Esophagus squamous epithelium (tissue), 4 donors: Measurements from ENCODE around the gene ERCC6L2.

ENCODE experiments used
- CTCF ChIP-seq, 6 experiments: fragments of 450-650 bp in 4 of 6; fragments of 200-600 bp in 2 of 6; sonication (generic) in 2 of 6; IDR thresholded peaks; one replicate each; pipeline ENCODE4 v1.5.1; 2016 to 2019; ENCODE audit warnings: antibody characterized with exemption in 6 of 6, mild to moderate bottlenecking in 4 of 6, moderate library complexity in 4 of 6
- POLR2A ChIP-seq, 4 donors: fragments of 450-650 bp; IDR thresholded peaks; one replicate each; pipeline ENCODE4 v1.6.1; 2017; ENCODE audit warnings: antibody characterized with exemption in 4 of 4, mild to moderate bottlenecking in 4 of 4, moderate library complexity in 3 of 4

- TF ChIP-seq CTCF (IDR thresholded peaks at IDR 0.05) (no peak), POLR2A (IDR thresholded peaks at IDR 0.05) (no peak)
Observed at GRCh38 chr9:95920017-95920416, 44.5 kb downstream of the ERCC6L2 start.
